Measurements from ENCODE around the gene CNTNAP2. TPM values are rescaled to one million over a fixed set of nuclear protein-coding genes. Genes with fewer than 3 reads are reported as not detected.

The CNTNAP2 gene
- total RNA-seq, 1 donor from 2014 or later = 9.2 TPM

GRCh38 chr7:148337995-148338747, 2221.6 kb downstream of the CNTNAP2 start:
- no peak for DNase-seq (ENCODE audit: low read depth)
- no peak overlapping the region for H3K4me3 ChIP-seq (ENCODE audit: low read depth, low read length)
- TF ChIP-seq CTCF (conservative IDR thresholded peaks at IDR 0.05; ENCODE audit: low read depth, low read length) = no peak

GRCh38 chr7:148340438-148341280, 2224.1 kb downstream of the CNTNAP2 start:
- no peak for TF ChIP-seq CTCF (conservative IDR thresholded peaks at IDR 0.05; ENCODE audit: low read depth, low read length)
- DNase-seq (ENCODE audit: low read depth) = no peak
- no peak overlapping the region for H3K4me3 ChIP-seq (ENCODE audit: low read depth, low read length)

GRCh38 chr7:148344406-148344805, 2227.8 kb downstream of the CNTNAP2 start:
- no peak for TF ChIP-seq CTCF (conservative IDR thresholded peaks at IDR 0.05; ENCODE audit: low read depth, low read length)
- DNase-seq (ENCODE audit: low read depth) = no peak
- H3K4me3 ChIP-seq (ENCODE audit: low read depth, low read length) = no peak overlapping the region

GRCh38 chr7:148347981-148348380, 2231.4 kb downstream of the CNTNAP2 start:
- no peak overlapping the region for H3K4me3 ChIP-seq (ENCODE audit: low read depth, low read length)
- no peak for TF ChIP-seq CTCF (conservative IDR thresholded peaks at IDR 0.05; ENCODE audit: low read depth, low read length)
- no peak for DNase-seq (ENCODE audit: low read depth)

GRCh38 chr7:148348466-148348865, 2231.9 kb downstream of the CNTNAP2 start:
- DNase-seq (ENCODE audit: low read depth) = no peak
- no peak for TF ChIP-seq CTCF (conservative IDR thresholded peaks at IDR 0.05; ENCODE audit: low read depth, low read length)
- no peak overlapping the region for H3K4me3 ChIP-seq (ENCODE audit: low read depth, low read length)

GRCh38 chr7:148356303-148356702, 2239.7 kb downstream of the CNTNAP2 start:
- no peak for TF ChIP-seq CTCF (conservative IDR thresholded peaks at IDR 0.05; ENCODE audit: low read depth, low read length)
- no peak overlapping the region for H3K4me3 ChIP-seq (ENCODE audit: low read depth, low read length)
- no peak for DNase-seq (ENCODE audit: low read depth)
